Endothelial cell of umbilical vein (primary cell): ENCODE data around the gene ITGA3. TPM values are rescaled to one million over a fixed set of nuclear protein-coding genes. Genes with fewer than 3 reads are reported as not detected.

Experiments
- BruUV-seq: library from RNA; stranded (reverse); fragments of 400-500 nt; replicated peaks from 2 replicates; lab custom pipeline; 2021; lab: Mats Ljungman, UMichigan
- CTCF ChIA-PET: fragments of 300-600, 350-600 bp; sonication (Branson Sonifier 250); formaldehyde crosslinking; loops from one replicate; lab custom pipeline; 2021; ENCODE audit warnings: antibody characterized with exemption, inconsistent platforms; lab: Charles Lee
- POLR2A ChIA-PET: fragments of 300-600, 350-600 bp; sonication (Branson Sonifier 250); formaldehyde crosslinking; loops from one replicate; lab custom pipeline; 2021; ENCODE audit warnings: antibody characterized with exemption, inconsistent platforms; lab: Charles Lee
- DNase-seq: peaks from one replicate; pipeline ENCODE4 v3.0.0-alpha.2; 2011; ENCODE audit warnings: low read depth, low spot score
- FAIRE-seq: peaks from 2 replicates; lab custom pipeline; 2011; peaks lifted over from hg19 to GRCh38; lab: Jason Lieb, UNC
- H2AFZ ChIP-seq: 2 replicates; pipeline ENCODE4 v1.6.0; 2012; ENCODE audit warnings: low read depth, low read length, control low read depth, inconsistent platforms
- H3K27ac ChIP-seq: 2 replicates; pipeline ENCODE4 v1.5.1; 2011; ENCODE audit warnings: low read depth, mild to moderate bottlenecking, control low read depth, low read length, moderate library complexity; ENCODE audit not compliant: insufficient read depth
- H3K27me3 ChIP-seq, 2 experiments: 2 replicates each; pipeline versions ENCODE4 v1.6.0 to v1.6.1; 2011; ENCODE audit warnings: low read length in 2 of 2, mixed read lengths in 1 of 2; ENCODE audit not compliant: control insufficient read depth in 2 of 2, insufficient read depth in 2 of 2
- H3K36me3 ChIP-seq, 2 experiments: 2 replicates in 1 of 2; 3 replicates in 1 of 2; pipeline ENCODE4 v1.5.1; 2011; ENCODE audit warnings: low read length in 2 of 2, mild to moderate bottlenecking in 1 of 2, moderate library complexity in 1 of 2; ENCODE audit not compliant: control insufficient read depth in 2 of 2, insufficient read depth in 2 of 2; ENCODE audit errors: extremely low read depth in 1 of 2
- H3K4me1 ChIP-seq: 3 replicates; pipeline ENCODE4 v1.5.1; 2011; ENCODE audit warnings: mild to moderate bottlenecking, low read length; ENCODE audit not compliant: control insufficient read depth, insufficient read depth; ENCODE audit errors: extremely low read depth
- H3K4me2 ChIP-seq: 2 replicates; pipeline ENCODE4 v1.6.1; 2011; ENCODE audit warnings: low read length, control low read depth, mixed read lengths; ENCODE audit not compliant: insufficient read depth
- H3K4me3 ChIP-seq, 3 experiments: fragments of 200-600 bp in 1 of 3; sonication (generic), shearing (Covaris generic) in 1 of 3; replicated peaks in 1 of 3; 2 replicates each; pipeline ENCODE4 v1.5.1; 2011 to 2016; ENCODE audit warnings: control low read depth in 3 of 3, low read length in 3 of 3, mild to moderate bottlenecking in 2 of 3, inconsistent platforms in 1 of 3, low read depth in 1 of 3, moderate library complexity in 1 of 3; ENCODE audit not compliant: insufficient read depth in 1 of 3
- H3K79me2 ChIP-seq: 2 replicates; pipeline ENCODE4 v1.6.0; 2012; ENCODE audit warnings: low read length, inconsistent platforms; ENCODE audit not compliant: control insufficient read depth, insufficient read depth
- H3K9ac ChIP-seq: replicated peaks from 2 replicates; pipeline ENCODE3; 2011; ENCODE audit warnings: low read length, control low read depth; ENCODE audit not compliant: insufficient read depth; ENCODE audit errors: extremely low read depth
- H3K9me1 ChIP-seq: replicated peaks from 3 replicates; pipeline ENCODE4 v1.6.0; 2011; ENCODE audit warnings: mild to moderate bottlenecking, low read length; ENCODE audit not compliant: control insufficient read depth, insufficient read depth; ENCODE audit errors: extremely low read depth
- H3K9me3 ChIP-seq: replicated peaks from 2 replicates; pipeline ENCODE4 v1.5.1; 2012; ENCODE audit warnings: low read length, inconsistent platforms; ENCODE audit not compliant: control insufficient read depth, insufficient read depth
- H4K20me1 ChIP-seq: replicated peaks from 2 replicates; pipeline ENCODE3; 2011; ENCODE audit warnings: mild to moderate bottlenecking, low read length; ENCODE audit not compliant: control insufficient read depth, insufficient read depth; ENCODE audit errors: extremely low read depth
- CTCF ChIP-seq, 2 donors: IDR thresholded peaks; 1 replicate in 1 of 2; 2 replicates in 1 of 2; pipeline ENCODE4 v1.5.1; 2011; ENCODE audit warnings: low read length in 2 of 2, mild to moderate bottlenecking in 2 of 2, moderate library complexity in 2 of 2, control low read depth in 1 of 2, inconsistent platforms in 1 of 2, low read depth in 1 of 2; ENCODE audit not compliant: insufficient read depth in 1 of 2; ENCODE audit errors: extremely low read depth in 1 of 2
- EZH2 ChIP-seq: IDR thresholded peaks from 2 replicates; pipeline ENCODE4 v1.6.1; 2012; ENCODE audit warnings: borderline replicate concordance, low read depth, mild to moderate bottlenecking, moderate library complexity, low read length, inconsistent platforms; ENCODE audit not compliant: severe bottlenecking
- FOS ChIP-seq: IDR thresholded peaks from 2 replicates; pipeline ENCODE4 v1.6.1; 2011; ENCODE audit warnings: mild to moderate bottlenecking, low read length, moderate library complexity, borderline replicate concordance; ENCODE audit not compliant: insufficient read depth
- GATA2 ChIP-seq: IDR thresholded peaks from 2 replicates; pipeline ENCODE4 v1.7.0; 2011; ENCODE audit warnings: low read depth, mild to moderate bottlenecking, moderate library complexity, mixed read lengths, low read length; ENCODE audit not compliant: insufficient read length, insufficient read depth
- JUN ChIP-seq: IDR thresholded peaks from 2 replicates; pipeline ENCODE4 v1.6.1; 2011; ENCODE audit warnings: borderline replicate concordance, low read depth; ENCODE audit not compliant: insufficient read length, insufficient read depth
- MAX ChIP-seq: IDR thresholded peaks from 2 replicates; pipeline ENCODE4 v1.6.1; 2011; ENCODE audit not compliant: insufficient read depth, insufficient read length
- MYC ChIP-seq: IDR thresholded peaks from one replicate; pipeline ENCODE4 v1.6.1; 2011; ENCODE audit warnings: mild to moderate bottlenecking, low read depth, low read length
- POLR2A ChIP-seq: IDR thresholded peaks from 2 replicates; pipeline ENCODE4 v1.6.1; 2012; ENCODE audit warnings: low read depth, mild to moderate bottlenecking, control low read depth, low read length
- POLR2AphosphoS5 ChIP-seq: IDR thresholded peaks from 2 replicates; pipeline ENCODE4 v1.6.1; 2012; ENCODE audit warnings: low read depth, mild to moderate bottlenecking, control low read depth, low read length, moderate library complexity; ENCODE audit not compliant: insufficient read depth
- dilution Hi-C: fragments of 300-500 bp; cut with MboI; formaldehyde crosslinking; loops from one replicate; pipeline ENCODE4 v1.15.0; 2019; ENCODE audit warnings: low sequenced_read_pairs; ENCODE audit not compliant: extremely low pct_ligation_motif_present
- intact Hi-C: fragments of 100-400 bp; cut with micrococcal nuclease; formaldehyde crosslinking; loops from one replicate; pipeline ENCODE4 v1.10.0; 2022
- polyA plus RNA-seq, 4 experiments: library from polyadenylated mRNA; depleted of rRNA in 3 of 4; stranded (reverse) in 3 of 4; unstranded in 1 of 4; fragments of >200 nt; gene quantifications; 2 replicates each; pipeline versions ENCODE4 v1.2.1 to v1.2.3, GENCODE V29; 2011 to 2012; ENCODE audit warnings: missing spikeins in 1 of 4
- total RNA-seq: library from RNA; stranded (reverse); gene quantifications from 2 replicates; pipeline ENCODE4 v1.2.3, GENCODE V29; 2021

The ITGA3 gene
- total and polyA plus RNA-seq, 2 donors (not counting 3 experiments of a cell fraction or from before 2014, with no cell fraction given), result 92.7 to 112 TPM

- no peaks in the 10 kb centered on the region for H3K9me3 ChIP-seq
- H3K27me3 ChIP-seq, result no peaks in the 10 kb centered on the region
- H3K79me2 ChIP-seq, result no peaks in the 10 kb centered on the region
- dilution Hi-C loops, result no loop called here
- H3K36me3 ChIP-seq, result no peaks in the 10 kb centered on the region
- no peak overlapping the region for H3K4me3 ChIP-seq
- H2AFZ ChIP-seq, result peak overlapping the region; percentile 81
- no peaks in the 10 kb centered on the region for H4K20me1 ChIP-seq
- no peak overlapping the region for H3K9ac ChIP-seq
- peaks cover 20% of the 10 kb centered on the region for H3K4me1 ChIP-seq
- DNase-seq, result peak; percentile 35
- peak overlapping the region; percentile 58 for H3K27ac ChIP-seq
- CTCF ChIA-PET, result interaction anchor here (0.7 to 5.3 kb wide), 9 partner anchors 8 to 64 kb away, joined by 3 to 146 read pairs (median 76); partner anchors contain the start of gene ITGA3
- TF ChIP-seq MYC (no peak), MAX (no peak), CTCF (IDR thresholded peaks at IDR 0.05; ENCODE audit: extremely low read depth in 1 of 2, insufficient read depth in 1 of 2, low read depth in 1 of 2, low read length in 2 of 2) (no peak), GATA2 (no peak), FOS (no peak), POLR2A (no peak), JUN (no peak), EZH2 (no peak), POLR2AphosphoS5 (no peak)
- peak; percentile 33 for FAIRE-seq
- H3K4me2 ChIP-seq, result no peak overlapping the region
- intact Hi-C loops, result loop anchor here (1.0 to 2.0 kb wide), 4 partner anchors 27 to 67 kb away; partner anchors contain the start of gene PDK2
- POLR2A ChIA-PET, result interaction anchor here (2.6 kb wide), 1 partner anchor 28 kb away, joined by 13 read pairs; the partner anchor contains the start of gene ITGA3
- H3K9me1 ChIP-seq, result no peaks in the 10 kb centered on the region
- BruUV-seq, result no TSS peak
Observed at GRCh38 chr17:50027881-50028735, 27.8 kb upstream of the ITGA3 start.
